AG09309 (cell line): ENCODE results near the gene NDC80.
A peak's percentile ranks its signal among the peaks of the same experiment; 100 is the strongest.
"Not testable (repeated sequence)": the region's sequence is repeated elsewhere in the genome, so short reads cannot be mapped to it uniquely, and the experiment has no call there.

ENCODE experiments used
- DNase-seq: peaks from one replicate; pipeline ENCODE4 v3.0.0-alpha.2; 2010; ENCODE audit warnings: low read depth
- H3K4me3 ChIP-seq: 2 replicates; pipeline ENCODE4 v1.5.1; 2011; ENCODE audit warnings: mild to moderate bottlenecking, low read depth, low read length, moderate library complexity; ENCODE audit not compliant: control insufficient read depth
- CTCF ChIP-seq: IDR thresholded peaks from 2 replicates; pipeline ENCODE4 v1.5.1; 2011; ENCODE audit warnings: mild to moderate bottlenecking, low read depth, low read length, inconsistent platforms; ENCODE audit not compliant: insufficient read depth, control insufficient read depth; ENCODE audit errors: missing control alignments

Gene NDC80

GRCh38 chr18:2540575-2540974 is 30.8 kb upstream of the NDC80 start:
- no peak for TF ChIP-seq CTCF
- H3K4me3 ChIP-seq: no peak overlapping the region
- no peak for DNase-seq

GRCh38 chr18:2541925-2542563 is 29.3 kb upstream of the NDC80 start:
- DNase-seq, H3K4me3 ChIP-seq: not testable (repeated sequence)
- TF ChIP-seq CTCF: peak; percentile 53

- no peak for DNase-seq
- TF ChIP-seq CTCF: no peak
- H3K4me3 ChIP-seq: no peak overlapping the region
Observed at GRCh38 chr18:2545155-2545554, 26.2 kb upstream of the NDC80 start.

GRCh38 chr18:2547477-2548087 is 23.8 kb upstream of the NDC80 start:
- no peak overlapping the region for H3K4me3 ChIP-seq
- peak; percentile 35 for TF ChIP-seq CTCF
- DNase-seq: no peak

GRCh38 chr18:2549462-2549861 is 21.9 kb upstream of the NDC80 start:
- no peak overlapping the region for H3K4me3 ChIP-seq
- DNase-seq: no peak
- TF ChIP-seq CTCF: no peak

GRCh38 chr18:2551425-2551824 is 19.9 kb upstream of the NDC80 start:
- no peak overlapping the region for H3K4me3 ChIP-seq
- TF ChIP-seq CTCF: no peak
- no peak for DNase-seq
